Left ventricle myocardium inferior (tissue), 1 donor: ENCODE results near the gene TULP3. TPM values are rescaled to one million over a fixed set of nuclear protein-coding genes. Genes with fewer than 3 reads are reported as not detected.
A peak's percentile ranks its signal among the peaks of the same experiment; 100 is the strongest.

Source experiments
- DNase-seq: peaks from one replicate; pipeline ENCODE4 v3.0.0-alpha.2; 2020
- H3K27ac ChIP-seq: fragments of 200-600 bp; replicated peaks from 2 replicates; pipeline ENCODE4 v1.8.0; 2021
- H3K27me3 ChIP-seq: fragments of 200-600 bp; 2 replicates; pipeline ENCODE4 v1.8.0; 2021; ENCODE audit warnings: low read depth
- H3K36me3 ChIP-seq: fragments of 200-600 bp; 2 replicates; pipeline ENCODE4 v1.8.0; 2021
- H3K4me1 ChIP-seq: fragments of 200-600 bp; 2 replicates; pipeline ENCODE4 v1.8.0; 2021
- H3K4me3 ChIP-seq: fragments of 200-600 bp; 2 replicates; pipeline ENCODE4 v1.8.0; 2021; ENCODE audit warnings: mild to moderate bottlenecking, moderate library complexity
- H3K9me3 ChIP-seq: fragments of 200-600 bp; replicated peaks from 2 replicates; pipeline ENCODE4 v1.8.0; 2021
- CTCF ChIP-seq: fragments of 200-600 bp; IDR thresholded peaks from 2 replicates; pipeline ENCODE4 v1.8.0; 2021; ENCODE audit warnings: antibody characterized with exemption, mild to moderate bottlenecking, borderline replicate concordance
- intact Hi-C: fragments of 100-400 bp; cut with micrococcal nuclease; formaldehyde crosslinking; loops from one replicate; pipeline ENCODE4 v1.11.0; 2022
- total RNA-seq: library from RNA; stranded (reverse); fragmentation: NEBNext Ultra II Directional; extraction: Animal tissue kit (Norgen Biotek cat#: 25700); gene quantifications from one replicate; pipeline ENCODE4 v1.2.1, GENCODE V29; 2021
- donor health status: DM: no; HTN: yes; CAD: no; lungs with severe emphysema.

The TULP3 gene
- total RNA-seq, 1 donor from 2014 or later, result 4.8 TPM

GRCh38 chr12:2897418-2897817 is 6.7 kb downstream of the TULP3 start:
- H3K36me3 ChIP-seq, result no peaks in the 10 kb centered on the region
- no peak for TF ChIP-seq CTCF
- H3K4me1 ChIP-seq, result peaks cover 33% of the 10 kb centered on the region
- H3K27me3 ChIP-seq, result no peaks in the 10 kb centered on the region
- H3K4me3 ChIP-seq, result no peak overlapping the region
- DNase-seq, result no peak
- intact Hi-C loops, result no loop called here
- no peak overlapping the region for H3K27ac ChIP-seq
- no peaks in the 10 kb centered on the region for H3K9me3 ChIP-seq

GRCh38 chr12:2900642-2901041 is 10.0 kb downstream of the TULP3 start:
- no peak for TF ChIP-seq CTCF
- Histone ChIP-seq H3K9me3 (no peaks in the 10 kb centered on the region), H3K27ac (no peak overlapping the region), H3K27me3 (no peaks in the 10 kb centered on the region), H3K36me3 (no peaks in the 10 kb centered on the region), H3K4me1 (peaks cover 24% of the 10 kb centered on the region), H3K4me3 (no peak overlapping the region)
- intact Hi-C loops, result no loop called here
- no peak for DNase-seq

- H3K36me3 ChIP-seq, result no peaks in the 10 kb centered on the region
- TF ChIP-seq CTCF, result no peak
- H3K9me3 ChIP-seq, result no peaks in the 10 kb centered on the region
- H3K27ac ChIP-seq, result peak overlapping the region; percentile 41
- no peak overlapping the region for H3K4me3 ChIP-seq
- intact Hi-C loops, result no loop called here
- no peaks in the 10 kb centered on the region for H3K27me3 ChIP-seq
- no peak for DNase-seq
- H3K4me1 ChIP-seq, result peaks cover 15% of the 10 kb centered on the region
Observed at GRCh38 chr12:2902272-2902880, 11.7 kb downstream of the TULP3 start.

- no peak overlapping the region for H3K4me3 ChIP-seq
- H3K9me3 ChIP-seq, result no peaks in the 10 kb centered on the region
Observed at GRCh38 chr12:2904260-2904659, 13.6 kb downstream of the TULP3 start.

GRCh38 chr12:2912216-2912575 is 21.5 kb downstream of the TULP3 start:
- DNase-seq, result no peak
- Histone ChIP-seq H3K27ac (no peak overlapping the region), H3K4me3 (no peak overlapping the region), H3K36me3 (peaks cover 49% of the 10 kb centered on the region), H3K9me3 (no peaks in the 10 kb centered on the region), H3K27me3 (no peaks in the 10 kb centered on the region), H3K4me1 (no peaks in the 10 kb centered on the region)
- TF ChIP-seq CTCF, result no peak
- intact Hi-C loops, result no loop called here

More at GRCh38 chr12:2904260-2904659, 13.6 kb downstream of the TULP3 start:
- no peaks in the 10 kb centered on the region for H3K27me3 ChIP-seq
- intact Hi-C loops, result no loop called here
- no peaks in the 10 kb centered on the region for H3K36me3 ChIP-seq
- H3K4me1 ChIP-seq, result peaks cover 15% of the 10 kb centered on the region
- no peak for TF ChIP-seq CTCF
- DNase-seq, result no peak
- no peak overlapping the region for H3K27ac ChIP-seq
